ENCODE results near the gene NUP210. TPM values are rescaled to one million over a fixed set of nuclear protein-coding genes. Genes with fewer than 3 reads are reported as not detected.

NUP210 gene
- total RNA-seq, 4 donors from 2014 or later = 1.7 to 3.6 (median 2.7) TPM

GRCh38 chr3:13348661-13349396, 71.3 kb downstream of the NUP210 start:
- Histone ChIP-seq H3K27ac (no peak overlapping the region), H3K36me3 (no peaks in the 10 kb centered on the region), H3K27me3 (no peaks in the 10 kb centered on the region), H3K4me1 (peaks cover 0 to 5% of the 10 kb centered on the region in 2 donors), H3K4me3 (no peak overlapping the region), H3K9me3 (no peaks in the 10 kb centered on the region)
- TF ChIP-seq POLR2A (IDR thresholded peaks at IDR 0.05) = no peak
- TF ChIP-seq CTCF (IDR thresholded peaks at IDR 0.05 in 4 of 5, conservative IDR thresholded peaks at IDR 0.05 in 1 of 5) = no peak
- DNase-seq (no peak), ATAC-seq (no peak)
- intact Hi-C loops (cut with DNase I; ENCODE audit: low total_unique reads) (no loop called here), in situ Hi-C loops (cut with MboI; ENCODE audit: low sequenced_read_pairs in 4 of 4) (no loop called here)

GRCh38 chr3:13348100-13348499, 72.0 kb downstream of the NUP210 start:
- ATAC-seq = no peak
- TF ChIP-seq CTCF (IDR thresholded peaks at IDR 0.05 in 4 of 5, conservative IDR thresholded peaks at IDR 0.05 in 1 of 5) (no peak), POLR2A (IDR thresholded peaks at IDR 0.05) (no peak)
- in situ Hi-C loops (cut with MboI; ENCODE audit: low sequenced_read_pairs in 4 of 4) (no loop called here), intact Hi-C loops (cut with DNase I; ENCODE audit: low total_unique reads) (no loop called here)
- H3K36me3 ChIP-seq = no peaks in the 10 kb centered on the region
- H3K9me3 ChIP-seq = no peaks in the 10 kb centered on the region
- H3K4me1 ChIP-seq = peaks cover 0 to 5% of the 10 kb centered on the region in 2 donors
- H3K27me3 ChIP-seq = no peaks in the 10 kb centered on the region
- H3K27ac ChIP-seq = no peak overlapping the region
- DNase-seq = no peak
- no peak overlapping the region for H3K4me3 ChIP-seq

- H3K27me3 ChIP-seq = no peaks in the 10 kb centered on the region
- no peak for DNase-seq
- in situ Hi-C loops (cut with MboI; ENCODE audit: low sequenced_read_pairs in 4 of 4) (no loop called here), intact Hi-C loops (cut with DNase I; ENCODE audit: low total_unique reads) (no loop called here)
- peak overlapping the region in 1 of 4 donors; percentile 55 for H3K27ac ChIP-seq
- no peak overlapping the region for H3K4me3 ChIP-seq
- ATAC-seq = no peak
- H3K36me3 ChIP-seq = no peaks in the 10 kb centered on the region
- H3K9me3 ChIP-seq = no peaks in the 10 kb centered on the region
- no peak for TF ChIP-seq POLR2A (IDR thresholded peaks at IDR 0.05)
- TF ChIP-seq CTCF (IDR thresholded peaks at IDR 0.05 in 4 of 5, conservative IDR thresholded peaks at IDR 0.05 in 1 of 5) = no peak
- H3K4me1 ChIP-seq = peaks cover 0 to 5% of the 10 kb centered on the region in 2 donors
These were observed 72.7 kb downstream of the NUP210 start for GRCh38 chr3:13347390-13347950.

DNA sequence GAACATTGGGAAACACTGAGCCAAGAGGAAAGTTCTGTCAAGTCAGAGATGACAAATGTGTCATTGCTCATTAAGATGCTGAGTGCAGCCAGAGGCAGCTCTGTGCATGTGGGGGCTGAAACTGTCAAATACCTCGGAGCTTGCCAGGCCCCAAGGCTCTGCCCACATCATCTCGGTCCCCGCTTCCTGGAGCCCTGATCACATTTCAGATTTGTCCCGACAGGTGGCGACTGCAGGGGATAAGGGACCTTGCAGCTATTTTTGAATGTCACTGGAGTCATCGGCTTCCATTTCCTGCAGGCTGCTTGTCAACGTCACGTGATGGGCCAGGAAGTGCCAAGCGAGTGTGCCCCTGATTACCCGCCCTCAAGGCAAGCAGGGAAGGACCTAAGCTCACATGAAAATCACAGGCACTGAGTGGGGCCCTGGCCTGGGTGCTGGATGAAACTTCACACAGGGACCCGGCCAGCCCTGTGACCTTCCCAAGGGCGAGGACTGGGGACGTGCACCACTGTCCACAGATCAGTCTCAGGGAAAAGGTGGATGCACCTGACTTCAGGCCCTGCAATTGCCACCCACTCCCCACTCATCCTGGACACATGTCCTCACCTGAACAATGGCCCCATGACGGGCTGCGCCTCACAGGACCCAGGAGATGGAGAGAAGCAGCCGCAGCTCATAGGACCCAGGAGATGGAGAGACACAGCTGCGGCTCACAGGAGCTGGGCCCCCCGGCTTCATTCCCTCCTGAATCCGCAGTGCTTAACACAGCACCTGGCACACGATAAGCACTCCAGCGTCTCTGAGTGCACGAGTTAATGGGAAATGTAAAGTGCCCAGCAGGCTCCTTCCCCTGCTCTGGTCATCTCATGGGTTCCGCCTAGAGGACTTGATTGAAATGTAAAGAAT, 73.4 kb downstream of the NUP210 start:
- H3K4me1 ChIP-seq = peaks cover 0 to 5% of the 10 kb centered on the region in 2 donors
- intact Hi-C loops (cut with DNase I; ENCODE audit: low total_unique reads) = loop anchor here (1.0 kb wide), 1 partner anchor 106 kb away; no protein-coding TSS in a partner anchor
- no peaks in the 10 kb centered on the region for H3K27me3 ChIP-seq
- in situ Hi-C loops (cut with MboI; ENCODE audit: low sequenced_read_pairs in 4 of 4) = no loop called here
- H3K4me3 ChIP-seq = no peak overlapping the region
- H3K9me3 ChIP-seq = no peaks in the 10 kb centered on the region
- H3K36me3 ChIP-seq = no peaks in the 10 kb centered on the region
- peak; percentile 19 to 35 for DNase-seq
- TF ChIP-seq POLR2A (IDR thresholded peaks at IDR 0.05) (no peak), CTCF (IDR thresholded peaks at IDR 0.05 in 4 of 5, conservative IDR thresholded peaks at IDR 0.05 in 1 of 5) (peak in 1 of 5 experiments; percentile 19)
- ATAC-seq = peak; percentile 60 to 67
- peak overlapping the region in 2 of 4 donors; percentile 53 to 55 for H3K27ac ChIP-seq
